Astrocyte of the hippocampus (primary cell): ENCODE data around the gene NPVF.
A peak's percentile ranks its signal among the peaks of the same experiment; 100 is the strongest.

Experiments used
- DNase-seq: peaks from one replicate; pipeline ENCODE4 v3.0.0; 2011; ENCODE audit warnings: low read depth, low spot score

NPVF gene

DNA sequence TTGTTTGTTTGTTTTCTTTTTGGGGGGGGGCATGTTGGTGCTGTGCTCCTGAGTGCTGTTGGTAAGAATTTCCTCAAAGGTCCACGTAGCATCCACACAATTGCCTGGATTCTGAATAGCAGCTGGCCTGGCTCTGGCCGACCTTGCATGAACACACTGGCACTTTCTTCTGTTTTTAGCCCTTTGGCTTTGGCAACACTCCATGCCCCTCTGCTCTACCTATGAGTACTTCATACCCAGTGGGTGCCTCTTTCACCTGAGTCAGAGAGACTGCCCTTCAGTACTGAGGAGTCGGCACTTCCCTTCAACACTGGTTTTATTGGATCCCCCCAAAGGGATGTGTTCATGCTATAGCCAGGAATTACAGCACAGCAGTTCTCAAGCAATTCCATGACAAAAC, 7.2 kb upstream of the NPVF start:
- DNase-seq = no peak

DNA sequence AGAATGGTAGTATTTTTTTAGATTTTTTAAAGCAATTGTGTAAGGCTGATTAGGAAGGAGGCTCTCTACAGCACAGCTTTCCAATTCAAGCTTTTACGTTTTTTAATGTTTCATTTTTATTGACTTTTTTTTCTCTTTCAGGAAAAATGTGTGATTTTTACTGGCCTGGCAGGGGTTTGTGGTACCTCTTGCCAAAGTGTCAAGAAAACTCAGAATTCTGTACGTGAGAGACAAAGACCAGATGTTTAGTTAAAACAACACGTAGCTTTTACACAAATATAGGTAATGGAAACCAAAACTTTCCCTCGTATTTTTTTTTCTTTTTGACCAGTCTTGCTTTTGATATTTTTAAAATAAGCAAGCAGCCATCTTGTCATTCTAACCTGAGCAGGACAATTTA, 6.0 kb upstream of the NPVF start:
- no peak for DNase-seq

GRCh38 chr7:25223206-25223605, 5.1 kb downstream of the NPVF start:
- no peak for DNase-seq

- no peak for DNase-seq
Observed at GRCh38 chr7:25222666-25223065, 5.6 kb downstream of the NPVF start.

GRCh38 chr7:25221009-25221408, 7.3 kb downstream of the NPVF start:
- DNase-seq = no peak

DNA sequence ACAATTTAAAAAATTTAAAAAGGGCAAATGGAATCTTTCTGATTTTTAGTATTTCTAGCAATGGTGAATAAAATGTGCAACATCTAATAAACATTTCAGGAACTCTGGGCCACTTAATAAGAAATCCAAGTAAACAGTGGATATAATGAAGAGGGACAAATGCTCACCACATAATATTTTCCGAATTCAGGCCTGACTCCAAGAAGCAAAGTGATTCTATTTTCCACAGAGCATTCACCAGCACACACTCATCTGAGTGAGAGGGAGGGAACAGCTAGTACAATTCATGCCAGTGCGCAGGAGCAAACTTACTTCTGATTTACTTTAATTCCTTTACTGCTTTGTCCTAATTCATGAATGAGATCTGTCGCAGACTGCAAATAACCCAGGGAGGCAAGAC, 10.1 kb downstream of the NPVF start:
- no peak for DNase-seq

DNA sequence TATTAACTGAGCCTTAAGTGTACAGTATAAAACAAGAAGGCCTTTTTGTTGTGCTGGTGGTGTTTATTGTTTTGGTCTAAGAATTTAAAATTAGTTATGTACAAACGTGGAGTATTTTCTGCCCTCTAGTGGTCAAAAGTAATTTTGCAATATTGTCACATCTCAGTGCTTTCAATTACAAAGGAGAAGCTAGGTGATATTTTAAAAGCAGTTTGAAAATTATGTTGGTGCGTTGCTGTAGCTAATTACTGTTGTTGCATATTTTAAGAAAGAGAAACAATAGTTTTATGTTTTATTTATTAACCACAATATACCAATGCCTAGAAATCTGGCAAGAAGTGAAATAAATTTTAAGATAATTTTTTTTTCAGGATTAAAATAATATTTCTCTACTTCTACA, 11.4 kb downstream of the NPVF start:
- peak; percentile 69 for DNase-seq

GRCh38 chr7:25215694-25216335, 12.5 kb downstream of the NPVF start:
- DNase-seq = no peak

- no peak for DNase-seq
Observed at GRCh38 chr7:25208525-25209221, 19.6 kb downstream of the NPVF start.

DNA sequence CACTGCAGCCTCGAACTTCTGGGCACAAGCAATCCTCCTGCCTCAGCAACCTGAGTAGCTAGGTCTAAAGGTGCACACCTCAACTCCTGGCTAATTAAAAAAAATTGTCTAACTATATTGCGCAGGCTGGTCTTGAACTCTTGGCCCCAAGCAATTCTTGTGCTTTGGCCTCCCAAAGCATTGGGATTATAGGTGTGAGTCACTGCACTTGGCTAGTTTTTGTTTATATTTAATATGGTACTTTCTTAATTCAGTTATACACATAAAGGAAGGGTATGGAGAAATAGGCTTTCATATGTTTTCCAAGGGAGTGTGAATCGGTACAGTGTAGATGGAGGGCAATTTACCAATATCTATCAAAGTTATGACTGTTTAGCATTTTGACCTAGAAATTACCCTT, 20.4 kb downstream of the NPVF start:
- no peak for DNase-seq

- DNase-seq = no peak
Observed at GRCh38 chr7:25206765-25207164, 21.5 kb downstream of the NPVF start.

DNA sequence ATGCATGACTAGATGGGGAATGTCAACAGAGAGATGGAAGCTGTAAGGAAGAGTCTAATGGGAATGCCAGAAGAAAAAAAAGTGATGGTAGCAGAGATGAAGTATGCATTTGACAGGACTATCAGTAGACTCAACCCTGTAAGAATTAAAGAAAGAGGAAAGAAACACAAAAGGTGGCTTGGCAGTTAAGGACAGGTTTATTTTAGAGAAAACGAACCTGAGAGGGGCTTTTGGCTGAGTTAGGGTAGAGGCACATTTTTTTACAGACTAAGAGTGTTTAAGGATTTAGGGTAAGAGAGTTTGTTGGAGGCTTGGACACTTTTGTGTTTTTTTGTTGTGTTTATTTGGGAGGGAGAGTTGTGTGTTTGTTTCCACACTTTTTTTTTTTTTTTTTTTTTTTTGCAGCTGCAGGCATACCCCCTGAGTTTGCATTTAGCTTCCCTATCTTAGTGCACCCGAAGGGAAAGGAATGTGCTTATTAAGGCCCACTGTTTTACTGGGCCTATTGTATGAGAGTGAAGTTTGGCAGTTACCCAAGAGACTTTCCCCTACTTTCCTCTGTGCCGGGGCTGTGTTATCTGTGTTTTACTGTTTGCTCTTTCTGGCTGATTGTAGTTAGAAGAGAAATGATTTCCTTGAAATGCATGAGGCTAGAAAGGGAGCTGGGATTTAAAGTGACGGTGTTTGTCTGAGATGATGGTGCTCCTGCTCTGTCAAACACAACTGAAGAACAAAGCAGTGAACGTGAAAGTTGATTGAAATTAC, 32.0 kb downstream of the NPVF start:
- DNase-seq = peak; percentile 14

GRCh38 chr7:25194036-25194435, 34.2 kb downstream of the NPVF start:
- no peak for DNase-seq

DNA sequence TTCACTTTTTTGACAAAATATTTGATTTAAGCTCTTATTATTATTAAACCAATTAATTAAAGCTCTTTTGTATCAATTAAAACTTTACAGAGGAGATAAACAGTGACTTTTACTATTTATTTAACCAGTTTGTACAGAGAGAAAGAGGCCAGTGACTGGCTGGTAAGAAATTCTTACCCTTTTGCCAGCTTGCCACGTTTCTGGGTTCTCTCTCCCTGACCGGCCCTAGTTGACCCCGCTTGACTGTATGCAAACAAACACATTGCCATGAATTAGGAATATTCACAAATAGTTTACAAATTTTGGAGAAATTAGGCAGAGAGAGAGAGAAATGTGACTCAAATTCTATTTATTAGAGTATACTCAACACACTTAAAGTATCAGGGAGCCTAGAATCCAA, 36.2 kb downstream of the NPVF start:
- DNase-seq = no peak

DNA sequence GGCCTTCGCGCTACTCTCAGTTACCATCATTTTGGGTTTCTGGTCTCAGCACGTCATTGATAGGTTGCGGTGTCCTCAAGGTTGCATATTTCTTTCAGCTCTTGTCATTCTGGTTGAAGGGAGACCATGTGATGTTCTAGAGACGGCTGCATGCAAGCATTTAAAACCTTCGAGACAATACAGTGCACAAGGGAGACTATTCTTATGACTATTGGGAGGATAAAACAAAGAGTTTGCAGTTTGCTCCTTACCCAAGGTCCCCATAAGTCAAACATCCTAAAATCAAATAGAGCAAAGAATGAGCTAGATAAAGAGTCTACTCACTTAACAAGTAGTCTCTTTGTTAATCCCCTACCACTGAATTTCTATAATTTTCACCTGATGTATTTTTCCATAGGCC, 39.1 kb downstream of the NPVF start:
- no peak for DNase-seq

- no peak for DNase-seq
Observed at GRCh38 chr7:25187932-25188331, 40.4 kb downstream of the NPVF start.

DNA sequence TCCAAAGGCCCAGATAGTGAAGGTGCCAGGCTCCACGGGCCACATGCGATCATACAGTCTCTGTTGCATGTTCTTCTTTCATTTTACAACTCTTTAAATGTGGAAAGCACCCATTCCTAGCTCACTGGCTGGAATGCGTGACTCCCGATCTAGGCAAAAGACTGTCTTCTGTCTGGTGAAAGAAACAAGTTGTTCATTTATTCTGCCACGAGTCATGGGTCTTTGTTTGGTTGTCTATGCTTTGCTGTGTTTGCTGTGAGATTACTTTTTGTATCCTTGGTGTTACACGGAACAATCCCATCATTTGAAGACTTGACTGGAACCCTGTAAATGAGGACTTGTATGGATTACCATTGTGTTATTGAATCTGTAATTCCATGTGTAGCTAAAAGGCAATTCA, 41.9 kb downstream of the NPVF start:
- DNase-seq = no peak

- no peak for DNase-seq
Observed at GRCh38 chr7:25181532-25181931, 46.8 kb downstream of the NPVF start.

DNA sequence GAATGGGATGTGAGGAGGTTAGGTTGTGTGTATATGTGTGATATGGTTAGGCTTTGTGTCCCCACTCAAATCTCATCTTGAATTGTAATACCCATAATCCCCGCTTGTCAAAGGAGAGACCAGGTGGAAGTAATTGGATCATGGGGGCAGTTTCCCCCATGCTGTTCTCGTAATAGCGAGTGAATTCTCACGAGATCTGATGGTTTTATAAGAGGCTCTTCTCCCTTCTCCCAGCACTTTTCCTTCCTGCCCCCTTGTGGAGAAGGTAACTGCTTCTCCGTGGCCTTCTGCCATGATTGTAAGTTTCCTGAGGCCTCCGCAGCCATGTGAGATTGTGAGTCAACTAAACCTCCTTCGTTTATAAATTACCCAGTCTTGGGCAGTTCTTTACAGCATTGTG, 47.3 kb downstream of the NPVF start:
- no peak for DNase-seq

DNA sequence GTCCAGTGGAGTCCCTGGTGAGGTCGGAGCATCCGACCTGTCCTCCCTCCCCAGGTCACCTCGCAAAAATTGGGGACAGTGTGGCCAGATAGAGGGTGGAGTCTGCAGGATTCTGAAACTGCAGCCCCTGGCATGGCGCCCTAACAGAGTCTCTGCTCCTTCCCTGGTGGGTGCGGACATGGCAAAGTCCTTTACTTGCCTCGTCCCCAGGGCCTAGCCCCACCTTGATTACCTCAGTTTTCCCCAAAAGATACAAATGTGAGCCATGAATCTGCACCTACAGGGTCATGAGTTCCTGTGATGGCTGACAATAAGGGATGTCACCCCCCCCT, 47.7 kb downstream of the NPVF start:
- DNase-seq = no peak

- peak; percentile 94 for DNase-seq
Observed at GRCh38 chr7:25179771-25180591, 48.3 kb downstream of the NPVF start.

DNA sequence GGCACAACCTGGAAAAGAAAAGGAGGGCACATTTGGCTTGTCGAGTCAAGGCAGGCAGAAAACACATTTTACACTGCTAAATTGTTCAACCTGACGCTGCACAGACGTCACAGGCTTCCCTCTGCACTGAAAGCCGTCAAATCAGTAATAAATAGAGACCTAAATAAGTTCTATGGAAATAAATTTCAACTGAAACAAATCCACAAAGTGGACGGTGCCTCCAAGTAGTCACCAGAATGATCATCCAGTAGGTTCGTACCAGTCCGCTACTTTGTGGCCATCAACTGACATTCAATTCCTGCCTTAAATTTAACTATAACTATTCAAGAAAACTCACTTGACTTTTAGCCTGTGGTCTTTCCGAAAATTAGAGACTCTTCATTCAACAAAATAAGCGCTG, 49.0 kb downstream of the NPVF start:
- no peak for DNase-seq
